Naive thymus-derived CD8-positive, alpha-beta T cell (primary cell): Measurements from ENCODE around the gene CHKB. TPM values are rescaled to one million over a fixed set of nuclear protein-coding genes. Genes with fewer than 3 reads are reported as not detected.

ENCODE experiments used
- ATAC-seq, 2 donors: fragments of 150-1000 bp; cut with Tn5 transposase in 1 of 2; sonication (Bioruptor Pico), chemical (Tn5 transposase) in 1 of 2; 1 replicate in 1 of 2; 2 replicates in 1 of 2; pipeline ENCODE4 v1.10.0; 2021; ENCODE audit warnings: mild to moderate bottlenecking in 2 of 2, moderate library complexity in 2 of 2
- POLR2A ChIA-PET: fragments of 350-600 bp; sonication (Branson Sonifier 250); formaldehyde crosslinking; loops from one replicate; lab custom pipeline; 2021; ENCODE audit warnings: antibody characterized with exemption; lab: Charles Lee
- DNase-seq, 10 donors: peaks; one replicate each; pipeline versions ENCODE4 v3.0.0 to v3.0.0-alpha.2; 2020 to 2022
- H3K27ac Mint-ChIP-seq, 10 donors: one replicate each; pipeline ENCODE4 v1.8.0; 2020 to 2022; ENCODE audit warnings: mild to moderate bottlenecking in 10 of 10, mixed read lengths in 10 of 10, moderate library complexity in 4 of 10, inconsistent platforms in 1 of 10
- H3K27me3 Mint-ChIP-seq, 5 donors: one replicate each; pipeline ENCODE4 v1.8.0; 2021 to 2022; ENCODE audit warnings: mixed read lengths in 5 of 5
- H3K36me3 Mint-ChIP-seq, 3 donors: one replicate each; pipeline ENCODE4 v1.8.0; 2020 to 2022; ENCODE audit warnings: mixed read lengths in 3 of 3, mild to moderate bottlenecking in 2 of 3, inconsistent platforms in 1 of 3
- H3K4me1 Mint-ChIP-seq, 4 donors: one replicate each; pipeline ENCODE4 v1.8.0; 2021 to 2022; ENCODE audit warnings: mixed read lengths in 4 of 4
- H3K4me3 Mint-ChIP-seq, 10 donors: one replicate each; pipeline ENCODE4 v1.8.0; 2020 to 2022; ENCODE audit warnings: mild to moderate bottlenecking in 10 of 10, mixed read lengths in 10 of 10, moderate library complexity in 6 of 10, inconsistent platforms in 1 of 10
- H3K9me3 Mint-ChIP-seq, 9 donors: one replicate each; pipeline ENCODE4 v1.8.0; 2020 to 2022; ENCODE audit warnings: mixed read lengths in 9 of 9, mild to moderate bottlenecking in 3 of 9, inconsistent platforms in 1 of 9, moderate library complexity in 1 of 9
- polyA plus RNA-seq, 3 donors: library from polyadenylated mRNA; unstranded; fragments of 300-500 nt; fragmentation: Illumina TruSeq; gene quantifications; one replicate each; pipeline ENCODE4 v1.2.3, GENCODE V29; 2021
- total RNA-seq, 8 experiments: library from RNA in 2 of 8; stranded (reverse) in 2 of 8; gene quantifications; one replicate each; pipeline ENCODE4 v1.2.3 and lab custom pipeline; 2021 to 2026

CHKB gene
- total and polyA plus RNA-seq, 5 experiments from 2014 or later: 23.0 to 215 (median 26.9) TPM

- Mint-ChIP-seq H3K27ac (peak overlapping the region in 1 of 10 donors; percentile 27), H3K36me3 (peaks cover 2 to 7% (median 7%) of the 10 kb centered on the region in 3 donors), H3K4me1 (peaks cover 7 to 17% (median 13%) of the 10 kb centered on the region in 4 donors), H3K4me3 (peak overlapping the region in 8 of 10 donors; percentile 39 to 84 (median 74)), H3K27me3 (peaks cover 20 to 52% (median 27%) of the 10 kb centered on the region in 5 donors), H3K9me3 (peaks cover 0 to 5% (median 0%) of the 10 kb centered on the region in 9 donors)
- POLR2A ChIA-PET: no interaction called here
- no peak for ATAC-seq
- no peak for DNase-seq
Measured at GRCh38 chr22:50602338-50602700, 19.7 kb upstream of the CHKB start.

GRCh38 chr22:50601669-50602337, 19.2 kb upstream of the CHKB start:
- peaks cover 19 to 47% (median 24%) of the 10 kb centered on the region in 5 donors for H3K27me3 Mint-ChIP-seq
- H3K36me3 Mint-ChIP-seq: peaks cover 8 to 12% (median 9%) of the 10 kb centered on the region in 3 donors
- ATAC-seq: no peak
- peak overlapping the region in 3 of 10 donors; percentile 27 to 29 (median 29) for H3K27ac Mint-ChIP-seq
- DNase-seq: no peak
- POLR2A ChIA-PET: no interaction called here
- peaks cover 0 to 5% (median 0%) of the 10 kb centered on the region in 9 donors for H3K9me3 Mint-ChIP-seq
- peak overlapping the region; percentile 52 to 84 (median 74) for H3K4me3 Mint-ChIP-seq
- peaks cover 7 to 17% (median 13%) of the 10 kb centered on the region in 4 donors for H3K4me1 Mint-ChIP-seq

GRCh38 chr22:50600967-50601668, 18.5 kb upstream of the CHKB start:
- H3K4me3 Mint-ChIP-seq: peak overlapping the region; percentile 52 to 84 (median 74)
- H3K9me3 Mint-ChIP-seq: peaks cover 0 to 5% (median 0%) of the 10 kb centered on the region in 9 donors
- ATAC-seq: no peak
- peaks cover 7 to 17% (median 13%) of the 10 kb centered on the region in 4 donors for H3K4me1 Mint-ChIP-seq
- no peak for DNase-seq
- POLR2A ChIA-PET: no interaction called here
- peaks cover 12 to 14% (median 13%) of the 10 kb centered on the region in 3 donors for H3K36me3 Mint-ChIP-seq
- H3K27me3 Mint-ChIP-seq: peaks cover 19 to 40% (median 24%) of the 10 kb centered on the region in 5 donors
- peak overlapping the region in 2 of 10 donors; percentile 29 for H3K27ac Mint-ChIP-seq

GRCh38 chr22:50600538-50600937, 17.9 kb upstream of the CHKB start, which contains the start of gene MAPK8IP2:
TSS of gene MAPK8IP2 (plus strand) at chr22:50600793. CDS start at chr22:50600819, 26 bp downstream.
- DNase-seq (no peak), ATAC-seq (peak; percentile 42 to 60)
- peak within 1 kb of the TSS; percentile 52 to 84 (median 74) for H3K4me3 Mint-ChIP-seq
- H3K27me3 Mint-ChIP-seq: peaks cover 19 to 36% (median 24%) of the 10 kb centered on the region in 5 donors
- H3K27ac Mint-ChIP-seq: peak within 1 kb of the TSS in 4 of 10 donors; percentile 29 to 48 (median 33)
- POLR2A ChIA-PET: interaction anchor here (1.1 kb wide), 1 partner anchor 41 kb away, joined by 3 read pairs; no protein-coding TSS in a partner anchor
- H3K9me3 Mint-ChIP-seq: peaks cover 0 to 5% (median 0%) of the 10 kb centered on the region in 9 donors
- H3K36me3 Mint-ChIP-seq: peaks cover 12 to 16% (median 14%) of the 10 kb centered on the region in 3 donors
- H3K4me1 Mint-ChIP-seq: peaks cover 7 to 17% (median 13%) of the 10 kb centered on the region in 4 donors

GRCh38 chr22:50599816-50600455, 17.3 kb upstream of the CHKB start:
- H3K9me3 Mint-ChIP-seq: peaks cover 0 to 5% (median 0%) of the 10 kb centered on the region in 9 donors
- peaks cover 7 to 17% (median 13%) of the 10 kb centered on the region in 4 donors for H3K4me1 Mint-ChIP-seq
- H3K36me3 Mint-ChIP-seq: peaks cover 12 to 16% (median 14%) of the 10 kb centered on the region in 3 donors
- POLR2A ChIA-PET: interaction anchor here (0.7 to 1.1 kb wide), 2 partner anchors 40 to 71 kb away, joined by 3 read pairs; no protein-coding TSS in a partner anchor
- peak overlapping the region in 2 of 10 donors; percentile 37 to 48 for H3K27ac Mint-ChIP-seq
- peaks cover 19 to 31% (median 24%) of the 10 kb centered on the region in 5 donors for H3K27me3 Mint-ChIP-seq
- peak overlapping the region; percentile 11 to 79 (median 50) for H3K4me3 Mint-ChIP-seq
- ATAC-seq (peak; percentile 94 to 96), DNase-seq (peak; percentile 47 to 82 (median 72))

- peaks cover 6 to 12% (median 9%) of the 10 kb centered on the region in 4 donors for H3K4me1 Mint-ChIP-seq
- POLR2A ChIA-PET: interaction anchor here (1.4 kb wide), 1 partner anchor 65 kb away, joined by 3 read pairs; no protein-coding TSS in a partner anchor
- H3K27ac Mint-ChIP-seq: no peak overlapping the region
- ATAC-seq (no peak), DNase-seq (no peak)
- peaks cover 0 to 5% (median 0%) of the 10 kb centered on the region in 9 donors for H3K9me3 Mint-ChIP-seq
- H3K36me3 Mint-ChIP-seq: peaks cover 12 to 16% (median 12%) of the 10 kb centered on the region in 3 donors
- H3K4me3 Mint-ChIP-seq: no peak overlapping the region
- peaks cover 8 to 17% (median 14%) of the 10 kb centered on the region in 5 donors for H3K27me3 Mint-ChIP-seq
Measured at GRCh38 chr22:50597097-50597496, 14.4 kb upstream of the CHKB start.

- peaks cover 3 to 10% (median 7%) of the 10 kb centered on the region in 5 donors for H3K27me3 Mint-ChIP-seq
- POLR2A ChIA-PET: no interaction called here
- peaks cover 0 to 6% (median 5%) of the 10 kb centered on the region in 4 donors for H3K4me1 Mint-ChIP-seq
- H3K9me3 Mint-ChIP-seq: peaks cover 0 to 3% (median 0%) of the 10 kb centered on the region in 9 donors
- H3K4me3 Mint-ChIP-seq: no peak overlapping the region
- H3K27ac Mint-ChIP-seq: no peak overlapping the region
- DNase-seq: no peak
- H3K36me3 Mint-ChIP-seq: peaks cover 8 to 16% (median 9%) of the 10 kb centered on the region in 3 donors
- no peak for ATAC-seq
Measured at GRCh38 chr22:50595189-50595588, 12.5 kb upstream of the CHKB start.

- H3K4me3 Mint-ChIP-seq: no peak overlapping the region
- H3K9me3 Mint-ChIP-seq: no peaks in the 10 kb centered on the region
- DNase-seq: no peak
- peaks cover 4 to 15% (median 11%) of the 10 kb centered on the region in 4 donors for H3K4me1 Mint-ChIP-seq
- POLR2A ChIA-PET: interaction anchor here (0.9 to 1.1 kb wide), 2 partner anchors 10 to 22 kb away, joined by 3 to 4 read pairs; no protein-coding TSS in a partner anchor
- no peak for ATAC-seq
- no peak overlapping the region for H3K27ac Mint-ChIP-seq
- peaks cover 0 to 2% (median 0%) of the 10 kb centered on the region in 3 donors for H3K36me3 Mint-ChIP-seq
- no peaks in the 10 kb centered on the region for H3K27me3 Mint-ChIP-seq
Measured at GRCh38 chr22:50587407-50587806, 4.8 kb upstream of the CHKB start.

- Mint-ChIP-seq H3K27me3 (no peaks in the 10 kb centered on the region), H3K27ac (no peak overlapping the region), H3K9me3 (no peaks in the 10 kb centered on the region), H3K4me3 (no peak overlapping the region), H3K36me3 (no peaks in the 10 kb centered on the region), H3K4me1 (peaks cover 4 to 22% (median 16%) of the 10 kb centered on the region in 4 donors)
- POLR2A ChIA-PET: no interaction called here
- ATAC-seq (no peak), DNase-seq (no peak)
Measured at GRCh38 chr22:50586416-50586815, 3.8 kb upstream of the CHKB start.

- ATAC-seq: no peak
- H3K27ac Mint-ChIP-seq: peak overlapping the region in 1 of 10 donors; percentile 34
- POLR2A ChIA-PET: interaction anchor here (0.5 kb wide), 1 partner anchor 13 kb away, joined by 8 read pairs; no protein-coding TSS in a partner anchor
- H3K4me3 Mint-ChIP-seq: no peak overlapping the region
- no peaks in the 10 kb centered on the region for H3K9me3 Mint-ChIP-seq
- H3K36me3 Mint-ChIP-seq: no peaks in the 10 kb centered on the region
- H3K27me3 Mint-ChIP-seq: no peaks in the 10 kb centered on the region
- H3K4me1 Mint-ChIP-seq: peaks cover 4 to 24% (median 20%) of the 10 kb centered on the region in 4 donors
- no peak for DNase-seq
Measured at GRCh38 chr22:50585781-50586180, 3.1 kb upstream of the CHKB start.

GRCh38 chr22:50585238-50585637, 2.6 kb upstream of the CHKB start:
- Mint-ChIP-seq H3K4me1 (peaks cover 4 to 28% (median 22%) of the 10 kb centered on the region in 4 donors), H3K9me3 (no peaks in the 10 kb centered on the region), H3K36me3 (peaks cover 0 to 4% (median 0%) of the 10 kb centered on the region in 3 donors), H3K27ac (no peak overlapping the region), H3K27me3 (no peaks in the 10 kb centered on the region), H3K4me3 (peak overlapping the region in 3 of 10 donors; percentile 4 to 21 (median 14))
- ATAC-seq (no peak), DNase-seq (no peak)
- POLR2A ChIA-PET: interaction anchor here (0.5 to 1.4 kb wide), 3 partner anchors 10 to 133 kb away, joined by 3 to 4 read pairs (median 4); partner anchors contain the start of genes LMF2 and NCAPH2
